WTC11 (cell line): Measurements from ENCODE around the gene TUBGCP3.

Source experiments
- ATF3 ChIP-seq: sonication (generic); formaldehyde crosslinking; conservative IDR thresholded peaks from 2 replicates; pipeline ENCODE4 v1.8.1; 2022; ENCODE audit warnings: mild to moderate bottlenecking, missing genetic modification reagents
- ATF6 ChIP-seq: sonication (generic); formaldehyde crosslinking; IDR thresholded peaks from 2 replicates; pipeline ENCODE4 v1.8.1; 2023; ENCODE audit warnings: mild to moderate bottlenecking, missing genetic modification reagents
- CREM ChIP-seq: sonication (generic); formaldehyde crosslinking; IDR thresholded peaks from 2 replicates; pipeline ENCODE4 v1.8.1; 2022; ENCODE audit warnings: mild to moderate bottlenecking, missing genetic modification reagents, moderate library complexity
- CTCF ChIP-seq: fragments of 200-600 bp; IDR thresholded peaks from 2 replicates; pipeline ENCODE4 v1.8.0; 2022; ENCODE audit warnings: antibody characterized with exemption
- E2F1 ChIP-seq: sonication (generic); formaldehyde crosslinking; IDR thresholded peaks from 2 replicates; pipeline ENCODE4 v1.8.0; 2022; ENCODE audit warnings: mild to moderate bottlenecking, missing genetic modification reagents
- E2F4 ChIP-seq: sonication (generic); formaldehyde crosslinking; IDR thresholded peaks from 2 replicates; pipeline ENCODE4 v1.8.1; 2022; ENCODE audit warnings: low read depth, mild to moderate bottlenecking, moderate library complexity, missing genetic modification reagents, borderline replicate concordance
- MAX ChIP-seq: sonication (generic); formaldehyde crosslinking; IDR thresholded peaks from 2 replicates; pipeline ENCODE4 v1.8.0; 2022; ENCODE audit warnings: mild to moderate bottlenecking, missing genetic modification reagents
- SP1 ChIP-seq: sonication (generic); formaldehyde crosslinking; conservative IDR thresholded peaks from 2 replicates; pipeline ENCODE4 v1.8.1; 2022; ENCODE audit warnings: missing genetic modification reagents
- TEAD4 ChIP-seq: sonication (generic); formaldehyde crosslinking; IDR thresholded peaks from 2 replicates; pipeline ENCODE4 v1.8.0; 2022; ENCODE audit warnings: mild to moderate bottlenecking, missing genetic modification reagents
- TP53 ChIP-seq: sonication (generic); formaldehyde crosslinking; IDR thresholded peaks from 2 replicates; pipeline ENCODE4 v1.8.1; 2023; ENCODE audit warnings: mild to moderate bottlenecking, missing genetic modification reagents
- USF1 ChIP-seq: sonication (generic); formaldehyde crosslinking; IDR thresholded peaks from 2 replicates; pipeline ENCODE4 v1.8.0; 2022; ENCODE audit warnings: mild to moderate bottlenecking, missing genetic modification reagents
- USF2 ChIP-seq: sonication (generic); formaldehyde crosslinking; IDR thresholded peaks from 2 replicates; pipeline ENCODE4 v1.8.1; 2023; ENCODE audit warnings: mild to moderate bottlenecking, missing genetic modification reagents, moderate library complexity
- ZNF121 ChIP-seq: sonication (generic); formaldehyde crosslinking; IDR thresholded peaks from 2 replicates; pipeline ENCODE4 v1.8.0; 2023; ENCODE audit warnings: missing genetic modification reagents
- ZNF281 ChIP-seq: sonication (generic); formaldehyde crosslinking; IDR thresholded peaks from 2 replicates; pipeline ENCODE4 v1.8.0; 2023; ENCODE audit warnings: mild to moderate bottlenecking, missing genetic modification reagents

- TF ChIP-seq USF1 (no peak), CREM (CRISPR knock-in tag) (no peak), E2F4 (no peak), MAX (CRISPR knock-in tag) (no peak), ATF3 (CRISPR knock-in tag) (no peak), CTCF (no peak), USF2 (no peak), ATF6 (CRISPR knock-in tag) (no peak), TEAD4 (CRISPR knock-in tag) (no peak), SP1 (CRISPR knock-in tag) (no peak), ZNF281 (no peak), ZNF121 (CRISPR knock-in tag) (no peak), E2F1 (CRISPR knock-in tag) (no peak), TP53 (CRISPR knock-in tag) (no peak)
Measured at GRCh38 chr13:112509190-112509589, 78.8 kb downstream of the TUBGCP3 start.
